HL-60 (cell line): Measurements from ENCODE around the gene OR7C1.
"Not testable (repeated sequence)": the region's sequence is repeated elsewhere in the genome, so short reads cannot be mapped to it uniquely, and the experiment has no call there.

ENCODE experiments used
- CTCF ChIP-seq: IDR thresholded peaks from one replicate; pipeline ENCODE4 v1.5.1; 2011; ENCODE audit warnings: low read length, control low read depth, inconsistent platforms; ENCODE audit not compliant: insufficient read depth
- POLR2AphosphoS5 ChIP-seq: IDR thresholded peaks from 2 replicates; pipeline ENCODE4 v1.6.1; 2012; ENCODE audit warnings: low read depth
- REST ChIP-seq: IDR thresholded peaks from 2 replicates; pipeline ENCODE4 v1.6.1; 2012; ENCODE audit warnings: low read depth; ENCODE audit not compliant: insufficient replicate concordance
- SPI1 ChIP-seq: IDR thresholded peaks from 2 replicates; pipeline ENCODE4 v1.6.1; 2012; ENCODE audit warnings: low read depth, mild to moderate bottlenecking, borderline replicate concordance

- TF ChIP-seq CTCF, POLR2AphosphoS5, REST: not testable (repeated sequence)
- peak; percentile 58; the same call in 1 of the 2 replicates for TF ChIP-seq SPI1
Measured at GRCh38 chr19:14783410-14783998, 51.5 kb downstream of the OR7C1 start.
